H1 (cell line): ENCODE measurements around the gene REPS1. TPM values are rescaled to one million over a fixed set of nuclear protein-coding genes. Genes with fewer than 3 reads are reported as not detected.

Source experiments
- BRCA1 ChIP-seq: IDR thresholded peaks from 2 replicates; pipeline ENCODE4 v1.6.1; 2012; ENCODE audit warnings: low read depth, low read length, improper control_type of control experiment
- KDM1A ChIP-seq: fragments of 200-600, 300-600 bp; sonication (generic); IDR thresholded peaks from 2 replicates; pipeline ENCODE4 v1.7.1; 2016; ENCODE audit warnings: mild to moderate bottlenecking, low read length, borderline replicate concordance
- KDM4A ChIP-seq: IDR thresholded peaks from one replicate; pipeline ENCODE4 v1.7.1; 2012; ENCODE audit warnings: low read depth, mild to moderate bottlenecking, moderate library complexity, low read length, inconsistent platforms; ENCODE audit not compliant: severe bottlenecking
- NRF1 ChIP-seq: IDR thresholded peaks from 2 replicates; pipeline ENCODE4 v1.6.1; 2011; ENCODE audit warnings: mild to moderate bottlenecking, low read depth, low read length, improper control_type of control experiment
- polyA plus RNA-seq, 7 experiments: library from polyadenylated mRNA; depleted of rRNA in 3 of 7; stranded (reverse) in 5 of 7; unstranded in 2 of 7; fragments of >200 nt in 5 of 7; fragments of 200-250 nt in 2 of 7; gene quantifications; 1 replicate in 5 of 7; 2 replicates in 1 of 7; 4 replicates in 1 of 7; pipeline versions ENCODE4 v1.2.1 to v1.2.3, GENCODE V29; 2011 to 2013; ENCODE audit warnings: missing spikeins in 2 of 7, mixed read lengths in 2 of 7
- total RNA-seq: library from RNA; stranded (reverse); fragmentation: NEBNext Ultra II Directional; extraction: Animal tissue kit (Norgen Biotek cat#: 25700); gene quantifications from 2 replicates; pipeline ENCODE4 v1.2.1, GENCODE V29; 2021
- TF ChIP-seq, protein P1 (sequence below): IDR thresholded peaks from 2 replicates; pipeline ENCODE4 v1.6.1; 2011; ENCODE audit warnings: low read length, improper control_type of control experiment

Gene REPS1
- total and polyA plus RNA-seq, 2 of the 8 experiments (the other 6 are each of a cell fraction or from before 2014, with no cell fraction given), result 52.1 to 68.9 TPM

DNA sequence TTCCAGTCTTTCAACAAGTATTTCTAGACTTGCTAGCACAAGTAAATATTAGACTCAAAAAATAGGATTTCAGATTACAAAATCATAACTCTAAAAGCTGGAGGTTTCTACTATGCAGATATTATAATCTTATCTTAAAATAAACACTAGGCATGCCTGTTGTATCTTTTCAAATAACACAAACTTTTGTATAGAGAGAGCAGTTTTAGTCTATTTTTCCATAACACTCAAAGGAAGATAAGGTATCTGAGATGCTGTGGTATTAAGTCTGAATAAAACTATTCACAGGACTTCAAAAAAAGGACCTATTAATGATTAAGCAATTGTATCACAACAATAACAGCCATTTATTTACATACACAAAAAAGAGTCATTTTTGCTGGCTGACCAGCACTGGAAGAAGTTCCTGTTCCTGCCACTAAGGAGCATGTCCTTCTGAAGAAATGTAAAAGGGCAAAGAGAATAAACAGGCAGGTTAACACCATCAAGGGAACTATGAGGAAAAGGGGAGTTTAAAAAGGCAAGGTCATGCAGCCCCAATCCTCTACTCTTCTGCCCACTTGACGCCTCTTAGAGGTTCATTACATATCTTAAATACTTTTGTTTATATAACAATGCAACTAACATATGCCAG, 39.4 kb downstream of the REPS1 start (continued):
- TF ChIP-seq BRCA1, result no peak
- TF ChIP-seq, protein P1, sequence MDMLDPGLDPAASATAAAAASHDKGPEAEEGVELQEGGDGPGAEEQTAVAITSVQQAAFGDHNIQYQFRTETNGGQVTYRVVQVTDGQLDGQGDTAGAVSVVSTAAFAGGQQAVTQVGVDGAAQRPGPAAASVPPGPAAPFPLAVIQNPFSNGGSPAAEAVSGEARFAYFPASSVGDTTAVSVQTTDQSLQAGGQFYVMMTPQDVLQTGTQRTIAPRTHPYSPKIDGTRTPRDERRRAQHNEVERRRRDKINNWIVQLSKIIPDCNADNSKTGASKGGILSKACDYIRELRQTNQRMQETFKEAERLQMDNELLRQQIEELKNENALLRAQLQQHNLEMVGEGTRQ, result no peak
- no peak for TF ChIP-seq KDM1A
- TF ChIP-seq KDM4A, result no peak
- no peak for TF ChIP-seq NRF1
- TF ChIP-seq, all 59 proteins: peak for 0
